Right atrium auricular region (tissue), 2 donors: ENCODE data around the gene MRPL33. TPM values are rescaled to one million over a fixed set of nuclear protein-coding genes. Genes with fewer than 3 reads are reported as not detected.
"Not testable (repeated sequence)": the region's sequence is repeated elsewhere in the genome, so short reads cannot be mapped to it uniquely, and the experiment has no call there.

ENCODE experiments used
- DNase-seq: peaks from one replicate; pipeline ENCODE4 v3.0.0-alpha.2; 2019; ENCODE audit warnings: low spot score
- H3K27ac ChIP-seq, 2 donors: fragments of 200-600 bp; sonication (generic); 1 replicate in 1 of 2; 2 replicates in 1 of 2; pipeline ENCODE4 v1.5.1; 2016 to 2019
- H3K27me3 ChIP-seq, 2 donors: fragments of 200-600 bp; sonication (generic); one replicate each; pipeline versions ENCODE4 v1.5.1 to v1.6.0; 2017 to 2019
- H3K36me3 ChIP-seq: fragments of 200-600 bp; sonication (generic); one replicate; pipeline ENCODE4 v1.5.1; 2016
- H3K4me1 ChIP-seq, 2 donors: fragments of 200-600 bp; sonication (generic); one replicate each; pipeline versions ENCODE4 v1.5.1 to v1.6.0; 2017 to 2019
- H3K4me3 ChIP-seq, 2 donors: fragments of 200-600 bp; sonication (generic); 1 replicate in 1 of 2; 2 replicates in 1 of 2; pipeline ENCODE4 v1.5.1; 2017 to 2019; ENCODE audit warnings: mild to moderate bottlenecking in 1 of 2, moderate library complexity in 1 of 2
- H3K9me3 ChIP-seq, 2 donors: fragments of 200-600 bp; sonication (generic); one replicate each; pipeline ENCODE4 v1.5.1; 2019
- CTCF ChIP-seq, 2 donors: fragments of 200-600 bp; sonication (generic); IDR thresholded peaks; one replicate each; pipeline ENCODE4 v1.5.1; 2019; ENCODE audit warnings: antibody characterized with exemption in 2 of 2
- total RNA-seq, 2 donors: library from RNA; depleted of rRNA; stranded (reverse); fragments of >200 nt; gene quantifications; one replicate each; pipeline ENCODE4 v1.1.0, GENCODE V29; 2016

The MRPL33 gene
- total RNA-seq, 2 donors from 2014 or later, result 270 to 370 TPM

GRCh38 chr2:27754831-27755230, 16.7 kb upstream of the MRPL33 start:
- H3K27ac ChIP-seq, result no peak overlapping the region
- no peak overlapping the region for H3K4me3 ChIP-seq
- peak; percentile 43 for DNase-seq
- H3K36me3 ChIP-seq, result no peaks in the 10 kb centered on the region
- no peaks in the 10 kb centered on the region for H3K27me3 ChIP-seq
- no peaks in the 10 kb centered on the region for H3K9me3 ChIP-seq
- no peaks in the 10 kb centered on the region for H3K4me1 ChIP-seq
- TF ChIP-seq CTCF (IDR thresholded peaks at IDR 0.05), result no peak

- no peak for DNase-seq
- no peak for TF ChIP-seq CTCF (IDR thresholded peaks at IDR 0.05)
- no peaks in the 10 kb centered on the region for H3K4me1 ChIP-seq
- H3K27me3 ChIP-seq, result no peaks in the 10 kb centered on the region
- H3K4me3 ChIP-seq, result no peak overlapping the region
- H3K27ac ChIP-seq, result no peak overlapping the region
- H3K36me3 ChIP-seq, result no peaks in the 10 kb centered on the region
- H3K9me3 ChIP-seq, result no peaks in the 10 kb centered on the region
These were observed 15.4 kb upstream of the MRPL33 start for GRCh38 chr2:27756091-27756490.

GRCh38 chr2:27756544-27757498, 14.7 kb upstream of the MRPL33 start:
- no peaks in the 10 kb centered on the region for H3K4me1 ChIP-seq
- no peak overlapping the region for H3K4me3 ChIP-seq
- H3K27ac ChIP-seq, result no peak overlapping the region
- no peaks in the 10 kb centered on the region for H3K36me3 ChIP-seq
- peak; percentile 70 for DNase-seq
- TF ChIP-seq CTCF (IDR thresholded peaks at IDR 0.05), result no peak
- no peaks in the 10 kb centered on the region for H3K9me3 ChIP-seq
- H3K27me3 ChIP-seq, result no peaks in the 10 kb centered on the region

GRCh38 chr2:27762951-27763906, 8.3 kb upstream of the MRPL33 start:
- no peak for DNase-seq
- Histone ChIP-seq H3K4me3 (no peak overlapping the region), H3K4me1 (peaks cover 0 to 7% of the 10 kb centered on the region in 2 donors), H3K36me3 (no peaks in the 10 kb centered on the region), H3K27ac (peak overlapping the region in 1 of 2 donors; percentile 28), H3K9me3 (no peaks in the 10 kb centered on the region), H3K27me3 (no peaks in the 10 kb centered on the region)
- no peak for TF ChIP-seq CTCF (IDR thresholded peaks at IDR 0.05)

GRCh38 chr2:27763907-27764267, 7.6 kb upstream of the MRPL33 start:
- DNase-seq, result no peak

GRCh38 chr2:27764526-27764925, 7.0 kb upstream of the MRPL33 start:
- H3K36me3 ChIP-seq, H3K9me3 ChIP-seq, H3K4me3 ChIP-seq, H3K27me3 ChIP-seq, H3K4me1 ChIP-seq, DNase-seq, H3K27ac ChIP-seq: not testable (repeated sequence)

More at GRCh38 chr2:27763907-27764267, 7.6 kb upstream of the MRPL33 start:
- peaks cover 0 to 7% of the 10 kb centered on the region in 2 donors for H3K4me1 ChIP-seq
- no peaks in the 10 kb centered on the region for H3K36me3 ChIP-seq
- H3K9me3 ChIP-seq, result no peaks in the 10 kb centered on the region
- no peak for TF ChIP-seq CTCF (IDR thresholded peaks at IDR 0.05)
- H3K27ac ChIP-seq, result no peak overlapping the region
- H3K27me3 ChIP-seq, result no peaks in the 10 kb centered on the region
- H3K4me3 ChIP-seq, result no peak overlapping the region
